HepG2 (cell line): ENCODE measurements around the gene IQCN. TPM values are rescaled to one million over a fixed set of nuclear protein-coding genes. Genes with fewer than 3 reads are reported as not detected.

Source experiments
- MEF2D ChIP-seq: sonication (generic); formaldehyde crosslinking; IDR thresholded peaks from 2 replicates; pipeline ENCODE4 v1.5.1; 2020; ENCODE audit warnings: mild to moderate bottlenecking, missing genetic modification reagents
- SIX1 ChIP-seq: sonication (generic); formaldehyde crosslinking; IDR thresholded peaks from 2 replicates; pipeline ENCODE4 v1.4.0; 2020; ENCODE audit warnings: missing genetic modification reagents, borderline replicate concordance
- STAT5B ChIP-seq: sonication (generic); formaldehyde crosslinking; IDR thresholded peaks from 2 replicates; pipeline ENCODE4 v1.4.0; 2020; ENCODE audit warnings: missing genetic modification reagents
- ZFAT ChIP-seq: sonication (generic); formaldehyde crosslinking; conservative IDR thresholded peaks from 2 replicates; pipeline ENCODE4 v1.8.1; 2023; ENCODE audit warnings: missing genetic modification reagents, inconsistent platforms
- ZMYM3 ChIP-seq: sonication (generic); formaldehyde crosslinking; IDR thresholded peaks from 2 replicates; pipeline ENCODE4 v1.5.1; 2020; ENCODE audit warnings: mild to moderate bottlenecking, missing genetic modification reagents
- ZNF3 ChIP-seq: IDR thresholded peaks from 2 replicates; pipeline ENCODE4 v1.7.0; 2017; ENCODE audit warnings: inconsistent platforms
- ZNF383 ChIP-seq: sonication (generic); formaldehyde crosslinking; IDR thresholded peaks from 2 replicates; pipeline ENCODE4 v1.4.0; 2020; ENCODE audit warnings: missing genetic modification reagents, mild to moderate bottlenecking, borderline replicate concordance
- ZNF563 ChIP-seq: sonication (generic); formaldehyde crosslinking; IDR thresholded peaks from 2 replicates; pipeline ENCODE4 v1.8.0; 2022; ENCODE audit warnings: mild to moderate bottlenecking, moderate library complexity, missing genetic modification reagents
- ZSCAN25 ChIP-seq: sonication (generic); formaldehyde crosslinking; IDR thresholded peaks from 2 replicates; pipeline ENCODE4 v1.8.0; 2022; ENCODE audit warnings: mild to moderate bottlenecking, missing genetic modification reagents
- polyA plus RNA-seq, 8 experiments: library from polyadenylated mRNA; depleted of rRNA in 3 of 8; stranded (reverse) in 7 of 8; unstranded in 1 of 8; fragments of >200 nt; fragmentation: Illumina TruSeq in 4 of 8; extraction: Trizol in 4 of 8; gene quantifications; 2 replicates each; pipeline versions ENCODE4 v1.2.1 to v1.2.3, GENCODE V29; 2011 to 2016; ENCODE audit warnings: low read depth in 4 of 8, missing spikeins in 1 of 8, mixed read lengths in 1 of 8; ENCODE audit not compliant: insufficient read depth in 1 of 8
- total RNA-seq, 5 experiments: library from RNA; depleted of rRNA; stranded (reverse); fragments of >200 nt; fragmentation: Illumina TruSeq; extraction: Trizol; gene quantifications; 2 replicates each; pipeline ENCODE4 v1.2.3, GENCODE V29; 2016; ENCODE audit warnings: low read depth in 1 of 5
- TF ChIP-seq, protein P1 (sequence below): sonication (generic); formaldehyde crosslinking; IDR thresholded peaks from 2 replicates; pipeline ENCODE4 v1.9.0; 2022; ENCODE audit warnings: low read depth, missing genetic modification reagents
- TF ChIP-seq, protein P2 (sequence below): sonication (generic); formaldehyde crosslinking; IDR thresholded peaks from 2 replicates; pipeline ENCODE4 v1.5.1; 2020; ENCODE audit warnings: mild to moderate bottlenecking, moderate library complexity, missing genetic modification reagents
- TF ChIP-seq, protein P3 (sequence below): sonication (generic); formaldehyde crosslinking; IDR thresholded peaks from 2 replicates; pipeline ENCODE4 v1.4.0; 2020; ENCODE audit warnings: missing genetic modification reagents
- TF ChIP-seq, protein P4 (sequence below): sonication (generic); formaldehyde crosslinking; IDR thresholded peaks from 2 replicates; pipeline ENCODE4 v1.5.1; 2020; ENCODE audit warnings: mild to moderate bottlenecking, missing genetic modification reagents, moderate library complexity
- TF ChIP-seq, protein P5 (sequence below): sonication (generic); formaldehyde crosslinking; IDR thresholded peaks from 2 replicates; pipeline ENCODE4 v1.4.0; 2020; ENCODE audit warnings: missing genetic modification reagents
- TF ChIP-seq, protein P6 (sequence below): sonication (generic); formaldehyde crosslinking; IDR thresholded peaks from 2 replicates; pipeline ENCODE4 v1.8.0; 2022; ENCODE audit warnings: missing genetic modification reagents, mild to moderate bottlenecking, moderate library complexity, borderline replicate concordance

The IQCN gene
- total and polyA plus RNA-seq, 2 of the 13 experiments (the other 11 are each of a cell fraction or from before 2014, with no cell fraction given): 0.04 to 0.18 TPM

DNA sequence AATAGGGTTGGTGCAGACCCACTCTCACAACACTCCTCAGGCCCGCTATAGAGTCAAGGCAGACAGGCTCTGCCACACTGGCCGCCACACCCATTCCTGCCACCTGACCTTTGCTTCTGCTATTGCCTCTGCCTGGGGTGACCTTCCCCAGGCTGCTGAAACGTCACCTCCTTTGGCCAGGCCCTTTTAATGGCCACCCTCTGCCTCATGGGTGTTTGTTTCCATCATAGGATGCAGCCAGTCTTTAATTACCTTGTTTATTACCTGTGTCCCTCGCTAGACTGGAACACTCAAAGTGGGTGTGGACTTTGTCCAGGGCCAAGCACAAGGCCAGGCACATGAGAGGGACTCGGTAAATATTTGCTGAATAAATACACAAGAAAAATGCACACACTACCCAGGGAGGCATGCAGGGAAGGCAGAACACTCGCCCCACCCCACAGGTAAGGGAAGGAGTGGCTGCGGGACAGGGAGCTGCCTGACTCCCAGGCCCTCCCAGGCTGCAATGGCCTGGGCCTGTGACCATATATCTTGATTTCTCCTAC, 45.4 kb upstream of the IQCN start (continued):
- TF ChIP-seq, protein P1, sequence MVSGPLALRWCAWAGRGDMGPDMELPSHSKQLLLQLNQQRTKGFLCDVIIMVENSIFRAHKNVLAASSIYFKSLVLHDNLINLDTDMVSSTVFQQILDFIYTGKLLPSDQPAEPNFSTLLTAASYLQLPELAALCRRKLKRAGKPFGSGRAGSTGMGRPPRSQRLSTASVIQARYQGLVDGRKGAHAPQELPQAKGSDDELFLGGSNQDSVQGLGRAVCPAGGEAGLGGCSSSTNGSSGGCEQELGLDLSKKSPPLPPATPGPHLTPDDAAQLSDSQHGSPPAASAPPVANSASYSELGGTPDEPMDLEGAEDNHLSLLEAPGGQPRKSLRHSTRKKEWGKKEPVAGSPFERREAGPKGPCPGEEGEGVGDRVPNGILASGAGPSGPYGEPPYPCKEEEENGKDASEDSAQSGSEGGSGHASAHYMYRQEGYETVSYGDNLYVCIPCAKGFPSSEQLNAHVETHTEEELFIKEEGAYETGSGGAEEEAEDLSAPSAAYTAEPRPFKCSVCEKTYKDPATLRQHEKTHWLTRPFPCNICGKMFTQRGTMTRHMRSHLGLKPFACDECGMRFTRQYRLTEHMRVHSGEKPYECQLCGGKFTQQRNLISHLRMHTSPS (CRISPR knock-in tag): peak; percentile 79; the same call in 1 of the 2 replicates
- TF ChIP-seq, protein P2, sequence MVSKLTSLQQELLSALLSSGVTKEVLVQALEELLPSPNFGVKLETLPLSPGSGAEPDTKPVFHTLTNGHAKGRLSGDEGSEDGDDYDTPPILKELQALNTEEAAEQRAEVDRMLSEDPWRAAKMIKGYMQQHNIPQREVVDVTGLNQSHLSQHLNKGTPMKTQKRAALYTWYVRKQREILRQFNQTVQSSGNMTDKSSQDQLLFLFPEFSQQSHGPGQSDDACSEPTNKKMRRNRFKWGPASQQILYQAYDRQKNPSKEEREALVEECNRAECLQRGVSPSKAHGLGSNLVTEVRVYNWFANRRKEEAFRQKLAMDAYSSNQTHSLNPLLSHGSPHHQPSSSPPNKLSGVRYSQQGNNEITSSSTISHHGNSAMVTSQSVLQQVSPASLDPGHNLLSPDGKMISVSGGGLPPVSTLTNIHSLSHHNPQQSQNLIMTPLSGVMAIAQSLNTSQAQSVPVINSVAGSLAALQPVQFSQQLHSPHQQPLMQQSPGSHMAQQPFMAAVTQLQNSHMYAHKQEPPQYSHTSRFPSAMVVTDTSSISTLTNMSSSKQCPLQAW (CRISPR knock-in tag): peak; percentile 95
- TF ChIP-seq, protein P3, sequence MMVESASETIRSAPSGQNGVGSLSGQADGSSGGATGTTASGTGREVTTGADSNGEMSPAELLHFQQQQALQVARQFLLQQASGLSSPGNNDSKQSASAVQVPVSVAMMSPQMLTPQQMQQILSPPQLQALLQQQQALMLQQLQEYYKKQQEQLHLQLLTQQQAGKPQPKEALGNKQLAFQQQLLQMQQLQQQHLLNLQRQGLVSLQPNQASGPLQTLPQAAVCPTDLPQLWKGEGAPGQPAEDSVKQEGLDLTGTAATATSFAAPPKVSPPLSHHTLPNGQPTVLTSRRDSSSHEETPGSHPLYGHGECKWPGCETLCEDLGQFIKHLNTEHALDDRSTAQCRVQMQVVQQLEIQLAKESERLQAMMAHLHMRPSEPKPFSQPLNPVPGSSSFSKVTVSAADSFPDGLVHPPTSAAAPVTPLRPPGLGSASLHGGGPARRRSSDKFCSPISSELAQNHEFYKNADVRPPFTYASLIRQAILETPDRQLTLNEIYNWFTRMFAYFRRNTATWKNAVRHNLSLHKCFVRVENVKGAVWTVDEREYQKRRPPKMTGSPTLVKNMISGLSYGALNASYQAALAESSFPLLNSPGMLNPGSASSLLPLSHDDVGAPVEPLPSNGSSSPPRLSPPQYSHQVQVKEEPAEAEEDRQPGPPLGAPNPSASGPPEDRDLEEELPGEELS: peak; percentile 98
- TF ChIP-seq, protein P4, sequence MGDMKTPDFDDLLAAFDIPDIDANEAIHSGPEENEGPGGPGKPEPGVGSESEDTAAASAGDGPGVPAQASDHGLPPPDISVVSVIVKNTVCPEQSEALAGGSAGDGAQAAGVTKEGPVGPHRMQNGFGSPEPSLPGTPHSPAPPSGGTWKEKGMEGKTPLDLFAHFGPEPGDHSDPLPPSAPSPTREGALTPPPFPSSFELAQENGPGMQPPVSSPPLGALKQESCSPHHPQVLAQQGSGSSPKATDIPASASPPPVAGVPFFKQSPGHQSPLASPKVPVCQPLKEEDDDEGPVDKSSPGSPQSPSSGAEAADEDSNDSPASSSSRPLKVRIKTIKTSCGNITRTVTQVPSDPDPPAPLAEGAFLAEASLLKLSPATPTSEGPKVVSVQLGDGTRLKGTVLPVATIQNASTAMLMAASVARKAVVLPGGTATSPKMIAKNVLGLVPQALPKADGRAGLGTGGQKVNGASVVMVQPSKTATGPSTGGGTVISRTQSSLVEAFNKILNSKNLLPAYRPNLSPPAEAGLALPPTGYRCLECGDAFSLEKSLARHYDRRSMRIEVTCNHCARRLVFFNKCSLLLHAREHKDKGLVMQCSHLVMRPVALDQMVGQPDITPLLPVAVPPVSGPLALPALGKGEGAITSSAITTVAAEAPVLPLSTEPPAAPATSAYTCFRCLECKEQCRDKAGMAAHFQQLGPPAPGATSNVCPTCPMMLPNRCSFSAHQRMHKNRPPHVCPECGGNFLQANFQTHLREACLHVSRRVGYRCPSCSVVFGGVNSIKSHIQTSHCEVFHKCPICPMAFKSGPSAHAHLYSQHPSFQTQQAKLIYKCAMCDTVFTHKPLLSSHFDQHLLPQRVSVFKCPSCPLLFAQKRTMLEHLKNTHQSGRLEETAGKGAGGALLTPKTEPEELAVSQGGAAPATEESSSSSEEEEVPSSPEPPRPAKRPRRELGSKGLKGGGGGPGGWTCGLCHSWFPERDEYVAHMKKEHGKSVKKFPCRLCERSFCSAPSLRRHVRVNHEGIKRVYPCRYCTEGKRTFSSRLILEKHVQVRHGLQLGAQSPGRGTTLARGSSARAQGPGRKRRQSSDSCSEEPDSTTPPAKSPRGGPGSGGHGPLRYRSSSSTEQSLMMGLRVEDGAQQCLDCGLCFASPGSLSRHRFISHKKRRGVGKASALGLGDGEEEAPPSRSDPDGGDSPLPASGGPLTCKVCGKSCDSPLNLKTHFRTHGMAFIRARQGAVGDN (CRISPR knock-in tag): peak; percentile 73
- TF ChIP-seq SIX1 (CRISPR knock-in tag) (peak; percentile 63; the same call in 1 of the 2 replicates), MEF2D (CRISPR knock-in tag) (peak; percentile 89), ZSCAN25 (peak; percentile 63; the same call in 1 of the 2 replicates), ZNF3 (CRISPR knock-in tag) (0 out of 2 replicates have a peak, but pooled peaks have one; percentile 21), ZMYM3 (CRISPR knock-in tag) (peak; percentile 94), STAT5B (CRISPR knock-in tag) (no peak), ZNF563 (no peak), ZNF383 (CRISPR knock-in tag) (peak; percentile 73; the same call in 1 of the 2 replicates), ZFAT (no peak)
- TF ChIP-seq, protein P5, sequence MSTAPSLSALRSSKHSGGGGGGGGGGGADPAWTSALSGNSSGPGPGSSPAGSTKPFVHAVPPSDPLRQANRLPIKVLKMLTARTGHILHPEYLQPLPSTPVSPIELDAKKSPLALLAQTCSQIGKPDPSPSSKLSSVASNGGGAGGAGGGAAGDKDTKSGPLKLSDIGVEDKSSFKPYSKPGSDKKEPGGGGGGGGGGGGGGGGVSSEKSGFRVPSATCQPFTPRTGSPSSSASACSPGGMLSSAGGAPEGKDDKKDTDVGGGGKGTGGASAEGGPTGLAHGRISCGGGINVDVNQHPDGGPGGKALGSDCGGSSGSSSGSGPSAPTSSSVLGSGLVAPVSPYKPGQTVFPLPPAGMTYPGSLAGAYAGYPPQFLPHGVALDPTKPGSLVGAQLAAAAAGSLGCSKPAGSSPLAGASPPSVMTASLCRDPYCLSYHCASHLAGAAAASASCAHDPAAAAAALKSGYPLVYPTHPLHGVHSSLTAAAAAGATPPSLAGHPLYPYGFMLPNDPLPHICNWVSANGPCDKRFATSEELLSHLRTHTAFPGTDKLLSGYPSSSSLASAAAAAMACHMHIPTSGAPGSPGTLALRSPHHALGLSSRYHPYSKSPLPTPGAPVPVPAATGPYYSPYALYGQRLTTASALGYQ (CRISPR knock-in tag): peak; percentile 55; the same call in 1 of the 2 replicates
- TF ChIP-seq, protein P6, sequence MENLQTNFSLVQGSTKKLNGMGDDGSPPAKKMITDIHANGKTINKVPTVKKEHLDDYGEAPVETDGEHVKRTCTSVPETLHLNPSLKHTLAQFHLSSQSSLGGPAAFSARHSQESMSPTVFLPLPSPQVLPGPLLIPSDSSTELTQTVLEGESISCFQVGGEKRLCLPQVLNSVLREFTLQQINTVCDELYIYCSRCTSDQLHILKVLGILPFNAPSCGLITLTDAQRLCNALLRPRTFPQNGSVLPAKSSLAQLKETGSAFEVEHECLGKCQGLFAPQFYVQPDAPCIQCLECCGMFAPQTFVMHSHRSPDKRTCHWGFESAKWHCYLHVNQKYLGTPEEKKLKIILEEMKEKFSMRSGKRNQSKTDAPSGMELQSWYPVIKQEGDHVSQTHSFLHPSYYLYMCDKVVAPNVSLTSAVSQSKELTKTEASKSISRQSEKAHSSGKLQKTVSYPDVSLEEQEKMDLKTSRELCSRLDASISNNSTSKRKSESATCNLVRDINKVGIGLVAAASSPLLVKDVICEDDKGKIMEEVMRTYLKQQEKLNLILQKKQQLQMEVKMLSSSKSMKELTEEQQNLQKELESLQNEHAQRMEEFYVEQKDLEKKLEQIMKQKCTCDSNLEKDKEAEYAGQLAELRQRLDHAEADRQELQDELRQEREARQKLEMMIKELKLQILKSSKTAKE (CRISPR knock-in tag): peak; percentile 83
